Endothelial cell of umbilical vein (primary cell): ENCODE measurements around the gene KCNJ15. TPM values are rescaled to one million over a fixed set of nuclear protein-coding genes. Genes with fewer than 3 reads are reported as not detected.

Experiments used
- BruUV-seq: library from RNA; stranded (reverse); fragments of 400-500 nt; replicated peaks from 2 replicates; lab custom pipeline; 2021; lab: Mats Ljungman, UMichigan
- CTCF ChIA-PET: fragments of 300-600, 350-600 bp; sonication (Branson Sonifier 250); formaldehyde crosslinking; loops from one replicate; lab custom pipeline; 2021; ENCODE audit warnings: antibody characterized with exemption, inconsistent platforms; lab: Charles Lee
- POLR2A ChIA-PET: fragments of 300-600, 350-600 bp; sonication (Branson Sonifier 250); formaldehyde crosslinking; loops from one replicate; lab custom pipeline; 2021; ENCODE audit warnings: antibody characterized with exemption, inconsistent platforms; lab: Charles Lee
- DNase-seq: peaks from one replicate; pipeline ENCODE4 v3.0.0-alpha.2; 2011; ENCODE audit warnings: low read depth, low spot score
- FAIRE-seq: peaks from 2 replicates; lab custom pipeline; 2011; peaks lifted over from hg19 to GRCh38; lab: Jason Lieb, UNC
- H2AFZ ChIP-seq: 2 replicates; pipeline ENCODE4 v1.6.0; 2012; ENCODE audit warnings: low read depth, low read length, control low read depth, inconsistent platforms
- H3K27ac ChIP-seq: 2 replicates; pipeline ENCODE4 v1.5.1; 2011; ENCODE audit warnings: low read depth, mild to moderate bottlenecking, control low read depth, low read length, moderate library complexity; ENCODE audit not compliant: insufficient read depth
- H3K27me3 ChIP-seq, 2 experiments: 2 replicates each; pipeline versions ENCODE4 v1.6.0 to v1.6.1; 2011; ENCODE audit warnings: low read length in 2 of 2, mixed read lengths in 1 of 2; ENCODE audit not compliant: control insufficient read depth in 2 of 2, insufficient read depth in 2 of 2
- H3K36me3 ChIP-seq, 2 experiments: 2 replicates in 1 of 2; 3 replicates in 1 of 2; pipeline ENCODE4 v1.5.1; 2011; ENCODE audit warnings: low read length in 2 of 2, mild to moderate bottlenecking in 1 of 2, moderate library complexity in 1 of 2; ENCODE audit not compliant: control insufficient read depth in 2 of 2, insufficient read depth in 2 of 2; ENCODE audit errors: extremely low read depth in 1 of 2
- H3K4me1 ChIP-seq: 3 replicates; pipeline ENCODE4 v1.5.1; 2011; ENCODE audit warnings: mild to moderate bottlenecking, low read length; ENCODE audit not compliant: control insufficient read depth, insufficient read depth; ENCODE audit errors: extremely low read depth
- H3K4me2 ChIP-seq: 2 replicates; pipeline ENCODE4 v1.6.1; 2011; ENCODE audit warnings: low read length, control low read depth, mixed read lengths; ENCODE audit not compliant: insufficient read depth
- H3K4me3 ChIP-seq, 3 experiments: fragments of 200-600 bp in 1 of 3; sonication (generic), shearing (Covaris generic) in 1 of 3; replicated peaks in 1 of 3; 2 replicates each; pipeline ENCODE4 v1.5.1; 2011 to 2016; ENCODE audit warnings: control low read depth in 3 of 3, low read length in 3 of 3, mild to moderate bottlenecking in 2 of 3, inconsistent platforms in 1 of 3, low read depth in 1 of 3, moderate library complexity in 1 of 3; ENCODE audit not compliant: insufficient read depth in 1 of 3
- H3K79me2 ChIP-seq: 2 replicates; pipeline ENCODE4 v1.6.0; 2012; ENCODE audit warnings: low read length, inconsistent platforms; ENCODE audit not compliant: control insufficient read depth, insufficient read depth
- H3K9ac ChIP-seq: replicated peaks from 2 replicates; pipeline ENCODE3; 2011; ENCODE audit warnings: low read length, control low read depth; ENCODE audit not compliant: insufficient read depth; ENCODE audit errors: extremely low read depth
- H3K9me1 ChIP-seq: replicated peaks from 3 replicates; pipeline ENCODE4 v1.6.0; 2011; ENCODE audit warnings: mild to moderate bottlenecking, low read length; ENCODE audit not compliant: control insufficient read depth, insufficient read depth; ENCODE audit errors: extremely low read depth
- H3K9me3 ChIP-seq: replicated peaks from 2 replicates; pipeline ENCODE4 v1.5.1; 2012; ENCODE audit warnings: low read length, inconsistent platforms; ENCODE audit not compliant: control insufficient read depth, insufficient read depth
- H4K20me1 ChIP-seq: replicated peaks from 2 replicates; pipeline ENCODE3; 2011; ENCODE audit warnings: mild to moderate bottlenecking, low read length; ENCODE audit not compliant: control insufficient read depth, insufficient read depth; ENCODE audit errors: extremely low read depth
- CTCF ChIP-seq, 2 donors: IDR thresholded peaks; 1 replicate in 1 of 2; 2 replicates in 1 of 2; pipeline ENCODE4 v1.5.1; 2011; ENCODE audit warnings: low read length in 2 of 2, mild to moderate bottlenecking in 2 of 2, moderate library complexity in 2 of 2, control low read depth in 1 of 2, inconsistent platforms in 1 of 2, low read depth in 1 of 2; ENCODE audit not compliant: insufficient read depth in 1 of 2; ENCODE audit errors: extremely low read depth in 1 of 2
- EZH2 ChIP-seq: IDR thresholded peaks from 2 replicates; pipeline ENCODE4 v1.6.1; 2012; ENCODE audit warnings: borderline replicate concordance, low read depth, mild to moderate bottlenecking, moderate library complexity, low read length, inconsistent platforms; ENCODE audit not compliant: severe bottlenecking
- FOS ChIP-seq: IDR thresholded peaks from 2 replicates; pipeline ENCODE4 v1.6.1; 2011; ENCODE audit warnings: mild to moderate bottlenecking, low read length, moderate library complexity, borderline replicate concordance; ENCODE audit not compliant: insufficient read depth
- GATA2 ChIP-seq: IDR thresholded peaks from 2 replicates; pipeline ENCODE4 v1.7.0; 2011; ENCODE audit warnings: low read depth, mild to moderate bottlenecking, moderate library complexity, mixed read lengths, low read length; ENCODE audit not compliant: insufficient read length, insufficient read depth
- JUN ChIP-seq: IDR thresholded peaks from 2 replicates; pipeline ENCODE4 v1.6.1; 2011; ENCODE audit warnings: borderline replicate concordance, low read depth; ENCODE audit not compliant: insufficient read length, insufficient read depth
- MAX ChIP-seq: IDR thresholded peaks from 2 replicates; pipeline ENCODE4 v1.6.1; 2011; ENCODE audit not compliant: insufficient read depth, insufficient read length
- MYC ChIP-seq: IDR thresholded peaks from one replicate; pipeline ENCODE4 v1.6.1; 2011; ENCODE audit warnings: mild to moderate bottlenecking, low read depth, low read length
- POLR2A ChIP-seq: IDR thresholded peaks from 2 replicates; pipeline ENCODE4 v1.6.1; 2012; ENCODE audit warnings: low read depth, mild to moderate bottlenecking, control low read depth, low read length
- POLR2AphosphoS5 ChIP-seq: IDR thresholded peaks from 2 replicates; pipeline ENCODE4 v1.6.1; 2012; ENCODE audit warnings: low read depth, mild to moderate bottlenecking, control low read depth, low read length, moderate library complexity; ENCODE audit not compliant: insufficient read depth
- dilution Hi-C: fragments of 300-500 bp; cut with MboI; formaldehyde crosslinking; loops from one replicate; pipeline ENCODE4 v1.15.0; 2019; ENCODE audit warnings: low sequenced_read_pairs; ENCODE audit not compliant: extremely low pct_ligation_motif_present
- intact Hi-C: fragments of 100-400 bp; cut with micrococcal nuclease; formaldehyde crosslinking; loops from one replicate; pipeline ENCODE4 v1.10.0; 2022
- polyA plus RNA-seq, 4 experiments: library from polyadenylated mRNA; depleted of rRNA in 3 of 4; stranded (reverse) in 3 of 4; unstranded in 1 of 4; fragments of >200 nt; gene quantifications; 2 replicates each; pipeline versions ENCODE4 v1.2.1 to v1.2.3, GENCODE V29; 2011 to 2012; ENCODE audit warnings: missing spikeins in 1 of 4
- total RNA-seq: library from RNA; stranded (reverse); gene quantifications from 2 replicates; pipeline ENCODE4 v1.2.3, GENCODE V29; 2021

KCNJ15 gene
- total and polyA plus RNA-seq, 2 donors (not counting 3 experiments of a cell fraction or from before 2014, with no cell fraction given): 1.4 to 1.5 TPM

- FAIRE-seq: no peak
Observed at GRCh38 chr21:38319781-38320180, 63.0 kb downstream of the KCNJ15 start.

More at GRCh38 chr21:38319781-38320180, 63.0 kb downstream of the KCNJ15 start:
- intact Hi-C loops: no loop called here
- ChIA-PET CTCF (no interaction called here), POLR2A (no interaction called here)
- Histone ChIP-seq H3K9ac (no peak overlapping the region), H3K79me2 (no peaks in the 10 kb centered on the region), H2AFZ (no peak overlapping the region), H3K36me3 (no peaks in the 10 kb centered on the region), H3K27me3 (peaks cover 2 to 5% of the 10 kb centered on the region in 2 experiments), H3K9me3 (no peaks in the 10 kb centered on the region), H3K4me3 (no peak overlapping the region), H3K27ac (no peak overlapping the region), H3K9me1 (no peaks in the 10 kb centered on the region), H4K20me1 (no peaks in the 10 kb centered on the region), H3K4me2 (no peak overlapping the region), H3K4me1 (no peaks in the 10 kb centered on the region)
- dilution Hi-C loops: no loop called here
- no TSS peak for BruUV-seq
- no peak for DNase-seq
- TF ChIP-seq MYC: no peak
- TF ChIP-seq EZH2: no peak
- TF ChIP-seq POLR2AphosphoS5: no peak
- no peak for TF ChIP-seq FOS
- TF ChIP-seq GATA2: no peak
- no peak for TF ChIP-seq CTCF (IDR thresholded peaks at IDR 0.05; ENCODE audit: extremely low read depth in 1 of 2, insufficient read depth in 1 of 2, low read depth in 1 of 2, low read length in 2 of 2)
- TF ChIP-seq MAX: no peak
- no peak for TF ChIP-seq JUN
- no peak for TF ChIP-seq POLR2A
